AG04450 (cell line): ENCODE results near the gene PMM2. TPM values are rescaled to one million over a fixed set of nuclear protein-coding genes. Genes with fewer than 3 reads are reported as not detected.
A peak's percentile ranks its signal among the peaks of the same experiment; 100 is the strongest.

Experiments
- CTCF ChIA-PET: fragments of 300-600, 350-600 bp; formaldehyde crosslinking; extraction: SDS; loops from one replicate; lab custom pipeline; 2022; ENCODE audit warnings: antibody characterized with exemption, inconsistent platforms; lab: Charles Lee
- POLR2A ChIA-PET: fragments of 350-600 bp; formaldehyde crosslinking; extraction: SDS; loops from one replicate; lab custom pipeline; 2021; ENCODE audit warnings: antibody characterized with exemption, inconsistent platforms; lab: Yijun Ruan, JAX
- DNase-seq: peaks from one replicate; pipeline ENCODE4 v3.0.0-alpha.2; 2011; ENCODE audit warnings: low read depth, low spot score
- H3K27ac ChIP-seq: one replicate; pipeline ENCODE4 v1.5.1; 2012; ENCODE audit warnings: low read depth, low read length, control low read depth
- H3K27me3 ChIP-seq: one replicate; pipeline ENCODE4 v1.6.0; 2012; ENCODE audit warnings: low read length; ENCODE audit not compliant: control insufficient read depth, insufficient read depth
- H3K4me3 ChIP-seq: 2 replicates; pipeline ENCODE4 v1.5.1; 2011; ENCODE audit warnings: mild to moderate bottlenecking, low read depth, low read length, control low read depth
- H3K9me3 ChIP-seq: 2 replicates; pipeline ENCODE4 v1.5.1; 2012; ENCODE audit warnings: low read length; ENCODE audit not compliant: control insufficient read depth, insufficient read depth
- CTCF ChIP-seq: IDR thresholded peaks from 2 replicates; pipeline ENCODE4 v1.5.1; 2011; ENCODE audit warnings: low read depth, low read length, control low read depth, inconsistent platforms
- polyA plus RNA-seq: library from polyadenylated mRNA; depleted of rRNA; stranded (reverse); fragments of >200 nt; gene quantifications from 2 replicates; pipeline ENCODE4 v1.2.3, GENCODE V29; 2011

The PMM2 gene
- polyA plus RNA-seq, 1 experiment = 37.0 TPM

- CTCF ChIA-PET = no interaction called here
- H3K27me3 ChIP-seq = no peaks in the 10 kb centered on the region
- no peak overlapping the region for H3K27ac ChIP-seq
- no peak for TF ChIP-seq CTCF
- POLR2A ChIA-PET = no interaction called here
- H3K9me3 ChIP-seq = no peaks in the 10 kb centered on the region
- H3K4me3 ChIP-seq = no peak overlapping the region
- DNase-seq = no peak
Measured at GRCh38 chr16:8814095-8814806, 16.6 kb downstream of the PMM2 start.

- CTCF ChIA-PET = interaction anchor here (0.5 to 0.9 kb wide), 2 partner anchors 9 to 30 kb away, joined by 3 read pairs; no protein-coding TSS in a partner anchor
Measured at GRCh38 chr16:8816967-8817655, 19.5 kb downstream of the PMM2 start.

GRCh38 chr16:8818504-8819270 lies 21.0 kb downstream of the PMM2 start:
- Histone ChIP-seq H3K27ac (no peak overlapping the region), H3K27me3 (no peaks in the 10 kb centered on the region), H3K9me3 (no peaks in the 10 kb centered on the region), H3K4me3 (no peak overlapping the region)
- DNase-seq = no peak
- no peak for TF ChIP-seq CTCF
- POLR2A ChIA-PET = interaction anchor here (0.6 to 1.5 kb wide), 2 partner anchors 9 to 43 kb away, joined by 6 to 8 read pairs; no protein-coding TSS in a partner anchor
- CTCF ChIA-PET = no interaction called here

More at GRCh38 chr16:8816967-8817655, 19.5 kb downstream of the PMM2 start:
- no peaks in the 10 kb centered on the region for H3K27me3 ChIP-seq
- DNase-seq = no peak
- no peak overlapping the region for H3K4me3 ChIP-seq
- POLR2A ChIA-PET = no interaction called here
- no peaks in the 10 kb centered on the region for H3K9me3 ChIP-seq
- H3K27ac ChIP-seq = no peak overlapping the region
- TF ChIP-seq CTCF = no peak

- no peaks in the 10 kb centered on the region for H3K9me3 ChIP-seq
- no peak for DNase-seq
- no peak for TF ChIP-seq CTCF
- no peak overlapping the region for H3K4me3 ChIP-seq
- ChIA-PET CTCF (no interaction called here), POLR2A (interaction anchor here (0.6 to 1.5 kb wide), 2 partner anchors 10 to 165 kb away, joined by 5 to 6 read pairs; no protein-coding TSS in a partner anchor)
- H3K27me3 ChIP-seq = no peaks in the 10 kb centered on the region
- peak overlapping the region; percentile 31 for H3K27ac ChIP-seq
Measured at GRCh38 chr16:8819411-8820034, 21.9 kb downstream of the PMM2 start.
